GM12891 (cell line): ENCODE measurements around the gene CLEC1A.
A peak's percentile ranks its signal among the peaks of the same experiment; 100 is the strongest.

Source experiments
- DNase-seq: peaks from one replicate; pipeline ENCODE4 v3.0.0; 2011; ENCODE audit warnings: low spot score; ENCODE audit not compliant: insufficient read length
- FAIRE-seq: peaks from 2 replicates; lab custom pipeline; 2011; peaks lifted over from hg19 to GRCh38; lab: Jason Lieb, UNC
- PAX5 ChIP-seq: IDR thresholded peaks from 2 replicates; pipeline ENCODE4 v1.6.1; 2011; ENCODE audit warnings: low read length, moderate library complexity, mild to moderate bottlenecking; ENCODE audit not compliant: insufficient read depth, severe bottlenecking
- POLR2A ChIP-seq: IDR thresholded peaks from 2 replicates; pipeline ENCODE4 v1.6.1; 2011; ENCODE audit warnings: low read depth, low read length, control low read depth
- POLR2AphosphoS5 ChIP-seq: IDR thresholded peaks from 2 replicates; pipeline ENCODE4 v1.6.1; 2011; ENCODE audit warnings: low read depth, low read length, control low read depth
- POU2F2 ChIP-seq: IDR thresholded peaks from 2 replicates; pipeline ENCODE4 v1.6.1; 2011; ENCODE audit warnings: low read depth, mild to moderate bottlenecking, control low read depth, low read length, moderate library complexity
- SPI1 ChIP-seq: IDR thresholded peaks from 2 replicates; pipeline ENCODE4 v1.6.1; 2011; ENCODE audit warnings: low read depth, low read length, control low read depth
- TAF1 ChIP-seq: IDR thresholded peaks from 2 replicates; pipeline ENCODE4 v1.6.1; 2011; ENCODE audit warnings: low read depth, low read length, control low read depth

Gene CLEC1A

GRCh38 chr12:10084733-10085132 is 14.1 kb downstream of the CLEC1A start:
- FAIRE-seq = no peak
- no peak for DNase-seq
- no peak for TF ChIP-seq POLR2A
- no peak for TF ChIP-seq PAX5
- no peak for TF ChIP-seq POLR2AphosphoS5
- no peak for TF ChIP-seq POU2F2
- TF ChIP-seq SPI1 = no peak
- TF ChIP-seq TAF1 = no peak

GRCh38 chr12:10082117-10082874 is 16.5 kb downstream of the CLEC1A start:
- TF ChIP-seq POLR2A = no peak
- no peak for DNase-seq
- no peak for FAIRE-seq

GRCh38 chr12:10075451-10075850 is 23.3 kb downstream of the CLEC1A start:
- TF ChIP-seq POU2F2 = no peak
- TF ChIP-seq POLR2A = no peak
- no peak for TF ChIP-seq TAF1
- TF ChIP-seq POLR2AphosphoS5 = no peak
- TF ChIP-seq SPI1 = no peak
- no peak for TF ChIP-seq PAX5
- no peak for FAIRE-seq
- DNase-seq = no peak

GRCh38 chr12:10073261-10073660 is 25.5 kb downstream of the CLEC1A start:
- DNase-seq (no peak), FAIRE-seq (no peak)
- TF ChIP-seq POLR2AphosphoS5 = no peak

GRCh38 chr12:10072131-10072530 is 26.7 kb downstream of the CLEC1A start:
- no peak for FAIRE-seq
- no peak for DNase-seq
- TF ChIP-seq POLR2AphosphoS5 (no peak), POLR2A (no peak), TAF1 (no peak), PAX5 (no peak), POU2F2 (no peak), SPI1 (no peak)

GRCh38 chr12:10070380-10070779 is 28.4 kb downstream of the CLEC1A start:
- FAIRE-seq (no peak), DNase-seq (no peak)
- peak; percentile 83 for TF ChIP-seq SPI1
- no peak for TF ChIP-seq POLR2A

GRCh38 chr12:10069976-10070375 is 28.8 kb downstream of the CLEC1A start:
- DNase-seq (no peak), FAIRE-seq (no peak)
- TF ChIP-seq TAF1 = no peak

- DNase-seq (no peak), FAIRE-seq (no peak)
- TF ChIP-seq SPI1 (no peak), POLR2A (no peak), TAF1 (no peak), POU2F2 (no peak), PAX5 (no peak), POLR2AphosphoS5 (no peak)
Observed at GRCh38 chr12:10069099-10069498, 29.7 kb downstream of the CLEC1A start.

- TF ChIP-seq TAF1 (no peak), POU2F2 (no peak), PAX5 (no peak), SPI1 (no peak), POLR2AphosphoS5 (no peak), POLR2A (no peak)
- FAIRE-seq (no peak), DNase-seq (no peak)
Observed at GRCh38 chr12:10068644-10069043, 30.1 kb downstream of the CLEC1A start.

GRCh38 chr12:10067942-10068341 is 30.8 kb downstream of the CLEC1A start:
- DNase-seq (no peak), FAIRE-seq (no peak)
- TF ChIP-seq POLR2A = no peak
- TF ChIP-seq POLR2AphosphoS5 = no peak
- no peak for TF ChIP-seq SPI1
- TF ChIP-seq POU2F2 = no peak
- TF ChIP-seq TAF1 = no peak
- TF ChIP-seq PAX5 = no peak

GRCh38 chr12:10067264-10067663 is 31.5 kb downstream of the CLEC1A start:
- TF ChIP-seq POU2F2 (no peak), POLR2AphosphoS5 (no peak), PAX5 (no peak), SPI1 (no peak), TAF1 (no peak), POLR2A (no peak)
- DNase-seq (no peak), FAIRE-seq (no peak)
